Natural killer cell treated with Interleukin-12 subunit alpha and Interleukin-12 subunit beta and Interleukin-15 and Interleukin-18, amount 100 ng/mL, for 72 hours (primary cell): ENCODE results near the gene KIRREL2. TPM values are rescaled to one million over a fixed set of nuclear protein-coding genes. Genes with fewer than 3 reads are reported as not detected.

Experiments
- total RNA-seq, 2 donors: library from RNA; stranded (reverse); gene quantifications; one replicate each; pipeline ENCODE4 v1.2.3, GENCODE V29; 2022

The KIRREL2 gene
- total RNA-seq, 2 donors from 2014 or later, result 1.3 to 2.2 TPM

Other genes with a start within 250 kb of the KIRREL2 start
- 10 to 100 TPM; 29.2 to 55.0 TPM for gene HAUS5, start 244.2 kb upstream of the KIRREL2 start, total RNA-seq
- gene RBM42, start 227.9 kb upstream of the KIRREL2 start, total RNA-seq, result 100 to 1,000 TPM; 109 to 110 TPM
- 1 to 10 TPM in 1 of 2 donors, under 1 TPM in 1; 0.39 to 1.2 TPM for gene ETV2, start 215.2 kb upstream of the KIRREL2 start, total RNA-seq
- gene COX6B1, start 208.6 kb upstream of the KIRREL2 start, total RNA-seq, result 100 to 1,000 TPM; 363 to 400 TPM
- gene UPK1A, start 190.4 kb upstream of the KIRREL2 start, total RNA-seq, result under 1 TPM; 0.38 to 0.70 TPM
- gene ZBTB32, start 152.4 kb upstream of the KIRREL2 start, total RNA-seq, result 100 to 1,000 TPM; 191 to 295 TPM
- gene KMT2B, start 138.9 kb upstream of the KIRREL2 start, total RNA-seq, result 100 to 1,000 TPM in 1 of 2 donors, 10 to 100 TPM in 1; 80.1 to 137 TPM
- 100 to 1,000 TPM in 1 of 2 donors, 10 to 100 TPM in 1; 80.4 to 193 TPM for gene IGFLR1, start 114.5 kb upstream of the KIRREL2 start, total RNA-seq
- 10 to 100 TPM; 17.0 to 19.1 TPM for gene U2AF1L4, start 111.5 kb upstream of the KIRREL2 start, total RNA-seq
- gene PSENEN, start 111.3 kb upstream of the KIRREL2 start, total RNA-seq, result 10 to 100 TPM; 66.4 to 84.2 TPM
- 10 to 100 TPM in 1 of 2 donors, 1 to 10 TPM in 1; 9.6 to 24.7 TPM for gene LIN37, start 108.3 kb upstream of the KIRREL2 start, total RNA-seq
- gene HSPB6, start 99.9 kb upstream of the KIRREL2 start, total RNA-seq, result not detected
- 10 to 100 TPM; 36.2 to 53.8 TPM for gene PROSER3, start 98.7 kb upstream of the KIRREL2 start, total RNA-seq
- gene ARHGAP33, start 81.3 kb upstream of the KIRREL2 start, total RNA-seq, result 10 to 100 TPM; 31.5 to 45.0 TPM
- gene PRODH2, start 44.1 kb upstream of the KIRREL2 start, total RNA-seq, result not detected
- not detected for gene NPHS1, start 4.4 kb upstream of the KIRREL2 start, total RNA-seq
- gene APLP1, start 11.7 kb downstream of the KIRREL2 start, total RNA-seq, result 1 to 10 TPM; 1.9 TPM
- gene NFKBID, start 43.6 kb downstream of the KIRREL2 start, total RNA-seq, result 10 to 100 TPM; 54.4 to 68.7 TPM
- gene HCST, start 45.6 kb downstream of the KIRREL2 start, total RNA-seq, result 100 to 1,000 TPM; 154 to 228 TPM
- gene TYROBP, start 51.4 kb downstream of the KIRREL2 start, total RNA-seq, result 100 to 1,000 TPM in 1 of 2 donors, 10 to 100 TPM in 1; 65.3 to 235 TPM
- gene LRFN3, start 79.5 kb downstream of the KIRREL2 start, total RNA-seq, result 10 to 100 TPM in 1 of 2 donors, 1 to 10 TPM in 1; 4.6 to 10.6 TPM
- gene SDHAF1, start 138.3 kb downstream of the KIRREL2 start, total RNA-seq, result 10 to 100 TPM; 17.6 to 21.4 TPM
- gene SYNE4, start 151.9 kb downstream of the KIRREL2 start, total RNA-seq, result 1 to 10 TPM; 3.0 to 4.5 TPM
- gene ALKBH6, start 157.3 kb downstream of the KIRREL2 start, total RNA-seq, result 10 to 100 TPM; 64.5 to 68.1 TPM
- under 1 TPM; 0.76 to 0.78 TPM for gene CLIP3, start 176.0 kb downstream of the KIRREL2 start, total RNA-seq
- 1 to 10 TPM in 1 of 2 donors, under 1 TPM in 1; 0.47 to 1.7 TPM for gene THAP8, start 197.4 kb downstream of the KIRREL2 start, total RNA-seq
- gene WDR62, start 198.0 kb downstream of the KIRREL2 start, total RNA-seq, result 10 to 100 TPM; 15.0 to 57.1 TPM